ENCODE results near the gene RASIP1. TPM values are rescaled to one million over a fixed set of nuclear protein-coding genes. Genes with fewer than 3 reads are reported as not detected.

Gene RASIP1
- total RNA-seq, 1 donor from 2014 or later, result 85.9 TPM

- no peaks in the 10 kb centered on the region for H3K27me3 ChIP-seq
- intact Hi-C loops (cut with DNase I), result loop anchor here (5.0 to 10.0 kb wide), 2 partner anchors 124 to 348 kb away; partner anchors contain the start of genes HSD17B14, SYNGR4 and TMEM143
- no peaks in the 10 kb centered on the region for H3K9me3 ChIP-seq
- no peak for TF ChIP-seq CTCF (IDR thresholded peaks at IDR 0.05)
- peak overlapping the region; percentile 64 to 75 for H3K4me3 ChIP-seq
- peak overlapping the region in 1 of 2 donors; percentile 46 for H3K27ac ChIP-seq
- H3K36me3 ChIP-seq, result no peaks in the 10 kb centered on the region
- no peak for DNase-seq (ENCODE audit: low spot score in 2 of 2)
- H3K4me1 ChIP-seq, result peaks cover 12 to 18% of the 10 kb centered on the region in 2 donors
Measured at GRCh38 chr19:48713041-48713863, 27.2 kb downstream of the RASIP1 start.

DNA sequence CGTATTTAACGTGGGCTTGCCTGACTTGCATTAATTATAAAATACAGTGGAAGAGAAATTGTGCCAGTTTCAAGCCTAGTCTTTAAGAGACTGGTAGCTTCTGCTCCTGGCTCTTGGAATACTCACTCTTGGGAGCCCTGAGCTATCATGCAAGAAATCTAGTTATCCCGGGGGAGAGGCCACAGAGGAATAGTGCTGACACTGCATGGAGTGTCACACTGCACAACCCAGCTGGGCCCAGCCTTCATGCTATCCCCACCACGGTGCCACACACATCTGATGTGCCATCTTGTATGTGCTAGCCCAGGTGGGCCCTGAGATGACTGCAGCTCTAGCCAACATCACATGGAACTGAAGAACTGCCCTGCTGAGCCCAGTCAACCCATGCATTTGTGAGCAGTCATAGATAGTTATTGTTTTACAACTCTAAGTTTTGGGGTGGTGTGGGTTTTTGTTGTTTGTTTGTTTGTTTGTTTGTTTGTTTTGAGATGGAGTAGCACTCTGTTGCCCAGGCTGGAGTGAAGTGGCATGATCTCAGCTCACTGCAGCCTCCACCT, 29.2 kb downstream of the RASIP1 start:
- no peaks in the 10 kb centered on the region for H3K27me3 ChIP-seq
- H3K4me3 ChIP-seq, result no peak overlapping the region
- no peak for TF ChIP-seq CTCF (IDR thresholded peaks at IDR 0.05)
- no peaks in the 10 kb centered on the region for H3K36me3 ChIP-seq
- peaks cover 12 to 14% of the 10 kb centered on the region in 2 donors for H3K4me1 ChIP-seq
- H3K9me3 ChIP-seq, result no peaks in the 10 kb centered on the region
- DNase-seq (ENCODE audit: low spot score in 2 of 2), result no peak
- no peak overlapping the region for H3K27ac ChIP-seq
- intact Hi-C loops (cut with DNase I), result loop anchor here (5.0 to 10.0 kb wide), 2 partner anchors 126 to 346 kb away; partner anchors contain the start of genes HSD17B14, SYNGR4 and TMEM143

DNA sequence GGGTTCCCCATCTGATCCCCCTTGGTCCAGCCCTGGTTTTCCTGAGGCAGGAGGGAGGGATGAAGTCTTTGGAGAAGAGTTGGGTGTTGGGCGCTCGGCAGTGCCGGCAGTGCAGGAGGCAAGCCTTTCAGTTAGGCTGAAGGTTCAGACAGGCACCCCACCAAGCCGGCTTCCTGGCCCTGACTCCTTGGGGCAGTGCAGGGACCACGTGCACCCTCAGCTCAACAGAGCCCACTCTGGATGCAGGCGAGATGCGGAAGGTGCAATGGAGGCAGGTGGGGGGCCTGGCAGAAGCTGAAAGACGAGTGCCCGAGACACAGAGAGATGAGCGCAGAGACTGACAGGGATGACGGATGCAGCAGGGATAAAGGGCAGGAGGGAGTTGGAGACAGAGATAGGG, 31.9 kb downstream of the RASIP1 start:
- H3K36me3 ChIP-seq, result peaks cover 0 to 2% of the 10 kb centered on the region in 2 donors
- H3K27ac ChIP-seq, result no peak overlapping the region
- H3K9me3 ChIP-seq, result no peaks in the 10 kb centered on the region
- DNase-seq (ENCODE audit: low spot score in 2 of 2), result no peak
- H3K4me1 ChIP-seq, result peaks cover 2 to 3% of the 10 kb centered on the region in 2 donors
- H3K4me3 ChIP-seq, result no peak overlapping the region
- no peak for TF ChIP-seq CTCF (IDR thresholded peaks at IDR 0.05)
- H3K27me3 ChIP-seq, result no peaks in the 10 kb centered on the region
- intact Hi-C loops (cut with DNase I), result no loop called here

GRCh38 chr19:48705431-48705830, 35.0 kb downstream of the RASIP1 start:
- Histone ChIP-seq H3K27me3 (no peaks in the 10 kb centered on the region), H3K4me3 (no peak overlapping the region), H3K36me3 (peaks cover 4 to 8% of the 10 kb centered on the region in 2 donors), H3K27ac (no peak overlapping the region), H3K9me3 (no peaks in the 10 kb centered on the region), H3K4me1 (no peaks in the 10 kb centered on the region)
- TF ChIP-seq CTCF (IDR thresholded peaks at IDR 0.05), result no peak
- no peak for DNase-seq (ENCODE audit: low spot score in 2 of 2)
- intact Hi-C loops (cut with DNase I), result no loop called here

- H3K27me3 ChIP-seq, result no peaks in the 10 kb centered on the region
- H3K9me3 ChIP-seq, result no peaks in the 10 kb centered on the region
- H3K4me1 ChIP-seq, result no peaks in the 10 kb centered on the region
- no peak for TF ChIP-seq CTCF (IDR thresholded peaks at IDR 0.05)
- no peak for DNase-seq (ENCODE audit: low spot score in 2 of 2)
- no peak overlapping the region for H3K4me3 ChIP-seq
- peaks cover 4 to 8% of the 10 kb centered on the region in 2 donors for H3K36me3 ChIP-seq
- intact Hi-C loops (cut with DNase I), result no loop called here
- H3K27ac ChIP-seq, result no peak overlapping the region
Measured at GRCh38 chr19:48703316-48703715, 37.1 kb downstream of the RASIP1 start.

Data from ascending aorta (tissue), 2 donors.